DMS53 treated with DMSO at 0.1 percent for 48 hours (cell line): ENCODE measurements around the gene MTFMT.
"Not testable (repeated sequence)": the region's sequence is repeated elsewhere in the genome, so short reads cannot be mapped to it uniquely, and the experiment has no call there.

Source experiments
- DNase-seq: peaks from one replicate; lab custom pipeline; 2025; ENCODE audit not compliant: unreplicated experiment; lab: John Stamatoyannopoulos, UW

MTFMT gene

GRCh38 chr15:65040461-65040860 is 11.0 kb upstream of the MTFMT start:
- DNase-seq: no peak

- DNase-seq: no peak
Measured at GRCh38 chr15:65038836-65039235, 9.4 kb upstream of the MTFMT start.

DNA sequence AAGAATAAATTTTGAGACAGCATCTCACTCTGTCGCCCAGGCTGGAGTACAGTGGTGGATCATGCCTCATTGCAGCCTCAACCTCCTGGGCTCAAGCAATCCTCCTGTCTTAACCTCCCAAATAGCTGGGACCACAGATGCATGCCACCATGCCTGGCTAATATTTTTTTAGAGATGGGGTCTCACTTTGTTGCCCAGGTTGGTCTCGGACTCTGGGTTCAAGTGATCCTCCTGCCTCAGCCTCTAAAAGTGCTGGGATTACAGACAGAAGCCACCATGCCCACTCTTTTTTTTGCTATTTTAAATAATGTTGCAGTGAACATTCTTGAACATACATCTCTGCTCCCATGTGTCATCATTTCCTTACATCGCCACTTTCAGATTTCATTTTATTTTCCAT is 9.0 kb upstream of the MTFMT start:
- no peak for DNase-seq

- DNase-seq: no peak
Measured at GRCh38 chr15:65037309-65037708, 7.9 kb upstream of the MTFMT start.

DNA sequence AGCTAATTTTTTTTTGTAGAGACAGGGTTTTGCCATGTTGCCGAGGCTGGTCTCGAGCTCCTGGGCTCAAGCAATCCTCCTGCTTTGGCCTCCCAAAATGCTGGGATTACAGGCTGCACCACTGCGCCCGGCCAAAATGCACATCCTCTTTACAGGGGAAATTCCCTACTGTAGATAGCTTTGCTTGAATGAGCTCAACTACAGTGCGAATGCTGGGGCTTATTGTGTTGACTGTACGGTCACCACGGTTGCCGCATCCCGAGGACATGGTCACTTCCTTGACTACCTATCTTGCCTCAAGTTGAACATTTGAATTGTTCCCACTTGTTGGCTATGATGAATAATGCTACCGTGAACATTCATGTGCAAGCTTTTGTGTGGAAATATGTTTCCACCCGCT is 5.3 kb upstream of the MTFMT start:
- DNase-seq: no peak

DNA sequence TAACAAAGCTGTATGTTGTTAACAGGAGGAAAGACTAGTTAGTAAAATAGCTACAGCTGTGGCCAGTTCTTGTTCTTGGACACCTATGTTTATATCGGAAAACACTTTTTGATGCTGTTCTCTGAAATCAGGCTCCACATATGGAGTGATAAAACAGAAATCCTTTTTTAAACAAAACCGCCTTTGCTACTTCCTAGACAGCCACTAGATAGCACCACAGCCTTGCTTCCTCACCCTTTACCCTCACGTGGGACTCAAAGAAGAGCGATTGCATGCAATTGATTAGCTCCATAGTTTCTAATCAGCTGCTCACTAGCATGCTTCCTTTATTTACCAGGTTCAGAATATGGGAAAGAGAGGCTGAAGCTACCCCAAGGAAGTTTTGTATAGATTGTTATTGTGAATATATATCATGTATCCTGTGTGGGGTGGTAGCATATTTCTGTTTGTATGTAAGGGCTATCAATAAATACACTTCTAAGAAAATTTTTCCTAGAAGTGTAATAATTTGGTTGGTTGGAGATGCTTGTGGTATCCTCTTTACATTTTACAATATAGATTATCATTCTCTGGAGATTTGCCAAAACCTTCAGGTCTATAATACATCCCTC is 4.3 kb upstream of the MTFMT start:
- DNase-seq: peak; percentile 4

DNA sequence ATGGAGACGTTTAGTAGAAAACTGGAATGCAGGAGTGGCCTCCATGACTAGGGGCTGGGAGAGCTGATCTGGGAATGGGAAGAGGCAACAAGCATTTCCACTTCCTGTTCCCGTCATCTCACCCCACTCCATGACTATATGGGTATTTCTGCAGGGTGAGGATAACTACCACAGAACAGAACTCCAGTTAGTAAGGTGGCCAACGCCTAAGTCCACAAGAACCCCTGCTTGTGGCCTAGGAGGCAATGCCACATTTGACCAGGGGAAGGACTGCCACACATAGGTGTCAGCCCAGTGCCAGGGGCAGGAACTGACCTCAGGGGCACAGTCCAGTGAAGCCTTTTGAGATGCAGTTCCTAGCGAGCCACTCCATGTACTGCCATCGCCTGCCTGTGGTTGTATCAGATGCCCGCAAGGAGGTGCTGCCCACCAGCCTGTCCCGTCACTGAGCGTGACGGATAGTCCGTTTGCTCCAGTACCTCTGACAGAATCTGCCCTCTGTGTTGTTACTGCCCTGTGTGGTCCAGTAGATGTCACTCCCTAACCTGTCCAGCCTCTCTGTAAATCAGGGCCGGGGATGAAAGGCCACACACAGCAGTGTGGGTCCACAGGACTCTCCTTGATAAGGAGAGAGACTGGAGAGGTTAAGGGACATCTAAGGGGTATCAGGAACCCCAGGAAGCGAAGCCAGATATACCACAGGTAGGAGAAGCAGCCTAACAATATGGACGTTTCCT is 3.5 kb upstream of the MTFMT start:
- peak; percentile 55 for DNase-seq

DNA sequence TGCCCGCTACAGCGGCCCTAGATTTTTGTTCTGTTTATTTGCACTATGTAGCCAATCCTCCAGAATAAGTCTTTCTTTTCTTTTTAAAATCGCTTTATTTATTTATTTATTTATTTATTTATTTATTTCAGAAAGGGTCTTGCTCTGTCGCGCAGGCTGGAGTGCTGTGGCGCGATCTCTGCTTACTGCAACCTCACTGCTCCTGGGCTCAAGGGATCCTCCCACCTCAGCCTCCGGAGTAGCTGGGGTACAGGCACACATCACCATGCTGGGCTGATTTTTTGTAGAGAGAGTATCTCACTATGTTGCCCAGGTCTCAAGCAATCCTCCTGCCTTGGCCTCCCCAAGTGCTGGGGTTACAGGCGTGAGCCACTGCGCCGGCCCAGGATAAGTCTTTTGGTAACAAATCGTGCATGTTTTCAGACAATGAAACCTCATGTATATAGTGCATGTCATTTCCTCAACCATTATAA is 333 bp upstream of the MTFMT start:
- peak; percentile 8 for DNase-seq

- no peak for DNase-seq
Measured at GRCh38 chr15:65028338-65028737, 1.1 kb downstream of the MTFMT start.

DNA sequence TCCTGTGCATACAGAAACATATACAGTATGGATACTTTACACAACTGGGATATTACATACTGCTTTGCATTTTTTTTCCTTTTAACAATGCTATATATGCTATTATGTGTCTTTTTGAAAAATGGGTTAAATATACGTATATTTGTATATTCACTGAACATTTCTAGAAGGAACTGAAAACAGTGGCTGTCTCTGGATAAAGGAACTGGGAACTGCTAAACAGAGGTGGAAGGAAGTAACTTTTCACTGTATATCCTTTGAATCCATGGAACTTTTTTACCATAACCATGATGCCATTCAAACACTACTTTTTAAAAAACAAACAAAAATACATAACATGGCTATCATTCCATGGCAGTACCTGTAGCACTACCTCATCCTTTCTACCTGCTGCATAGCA is 1.8 kb downstream of the MTFMT start:
- DNase-seq: no peak

- DNase-seq: no peak
Measured at GRCh38 chr15:65026756-65027155, 2.7 kb downstream of the MTFMT start.

DNA sequence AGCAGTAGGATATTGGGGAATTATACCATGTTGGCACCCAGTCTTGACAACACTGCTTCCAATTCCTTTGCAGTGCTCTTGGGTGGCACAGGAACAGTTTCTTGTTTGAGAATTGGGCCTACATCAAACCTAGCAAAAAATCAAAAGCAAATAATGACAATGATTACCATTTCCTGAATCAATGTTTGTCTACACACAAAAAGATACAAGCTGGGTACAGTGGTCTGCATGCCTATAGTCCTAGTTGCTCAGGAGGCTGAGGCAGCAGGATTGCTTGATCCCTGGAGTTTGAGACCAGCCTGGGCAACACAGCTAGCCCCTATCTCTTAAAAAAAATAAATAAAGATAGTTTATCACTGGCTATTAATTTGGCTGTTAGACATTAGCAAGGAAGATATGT is 8.0 kb downstream of the MTFMT start:
- DNase-seq: no peak

DNA sequence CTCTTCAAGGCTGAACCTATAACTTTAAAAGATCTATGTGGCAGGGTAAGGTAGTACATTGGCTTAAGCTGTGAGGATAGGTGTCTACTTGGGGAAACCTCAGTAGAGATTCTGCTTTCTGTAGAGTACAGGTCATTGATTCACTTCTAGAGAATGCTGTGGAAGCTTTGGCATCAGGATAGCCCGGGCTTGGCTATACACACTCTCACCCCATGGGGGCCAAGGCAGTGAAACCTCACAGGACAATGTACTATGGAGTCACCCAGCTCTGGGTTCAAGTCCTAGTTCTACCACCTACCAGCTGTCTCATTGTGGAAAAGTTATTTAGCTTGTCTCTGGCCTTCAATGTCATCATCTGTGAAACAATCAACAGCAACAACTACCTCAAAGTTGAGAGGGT is 9.0 kb downstream of the MTFMT start:
- DNase-seq: no peak

GRCh38 chr15:65011198-65011597 is 18.2 kb downstream of the MTFMT start:
- not testable (repeated sequence) for DNase-seq

GRCh38 chr15:65008983-65009382 is 20.5 kb downstream of the MTFMT start:
- no peak for DNase-seq

- DNase-seq: no peak
Measured at GRCh38 chr15:65006876-65007275, 22.6 kb downstream of the MTFMT start.

DNA sequence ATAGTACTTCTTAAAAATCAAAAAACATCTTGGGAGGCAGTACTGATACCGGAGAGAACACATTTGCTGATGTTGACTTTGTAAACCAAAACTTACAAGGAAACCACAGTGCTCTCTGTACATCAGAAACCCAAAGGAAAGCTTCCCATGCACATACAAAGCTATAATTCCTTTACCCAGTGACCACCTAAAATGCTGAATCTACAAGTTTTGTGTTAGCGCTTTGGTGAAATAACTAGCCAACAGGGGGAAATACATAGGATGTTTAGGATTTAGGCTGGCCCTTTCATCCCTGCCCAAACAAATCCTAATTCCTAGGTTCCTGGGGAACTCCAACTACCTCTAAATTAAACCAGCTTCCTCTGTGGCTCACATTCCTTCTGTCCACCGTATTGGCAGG is 24.4 kb downstream of the MTFMT start:
- no peak for DNase-seq

GRCh38 chr15:64997745-64998375 is 31.6 kb downstream of the MTFMT start:
- DNase-seq: no peak

GRCh38 chr15:64997066-64997465 is 32.4 kb downstream of the MTFMT start:
- DNase-seq: no peak

DNA sequence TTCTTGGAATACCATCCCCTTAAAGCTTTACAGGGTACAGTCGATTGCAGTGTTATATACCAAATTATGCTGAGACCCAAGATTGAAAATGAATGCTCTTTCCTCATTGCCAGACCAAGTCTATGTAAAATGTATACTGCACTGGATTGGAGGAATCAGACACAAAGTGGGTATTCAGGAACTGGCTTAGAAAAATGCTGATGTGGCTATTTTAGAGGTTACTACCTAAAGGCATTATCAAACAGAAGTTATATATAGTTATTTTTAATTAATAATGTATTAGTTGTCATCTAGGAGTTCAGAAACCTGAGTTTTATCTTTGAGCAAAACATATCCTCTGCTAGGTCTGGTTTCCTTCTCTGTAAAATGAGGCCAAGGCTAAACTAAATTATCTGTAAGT is 36.1 kb downstream of the MTFMT start:
- DNase-seq: no peak

DNA sequence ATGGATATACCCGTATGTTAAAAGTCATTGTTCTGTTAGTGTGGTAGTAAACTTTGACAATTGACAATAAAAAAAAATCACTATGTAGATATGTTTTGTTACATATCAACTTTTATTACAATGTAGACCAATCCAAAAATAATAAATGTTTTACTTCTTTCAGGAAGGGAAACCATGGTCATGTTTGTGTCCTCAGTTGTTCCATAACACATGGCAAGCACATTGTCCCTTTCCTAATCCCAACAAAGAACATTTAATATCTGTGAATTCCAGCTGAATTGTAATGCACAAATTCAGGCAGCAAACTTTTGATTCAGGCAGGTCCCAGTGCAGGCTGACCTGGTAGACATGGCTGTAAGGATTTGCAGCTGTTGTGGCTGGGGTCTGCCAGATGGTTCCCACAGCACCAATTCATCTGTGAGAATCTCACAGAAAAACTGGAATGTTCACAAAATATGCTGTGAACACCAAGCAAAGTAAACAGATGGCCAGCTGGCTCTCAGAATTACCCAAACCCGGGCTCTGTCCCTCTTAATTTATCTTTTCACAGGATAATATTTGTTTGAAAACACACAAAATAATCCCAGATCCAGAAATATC is 37.8 kb downstream of the MTFMT start:
- no peak for DNase-seq

DNA sequence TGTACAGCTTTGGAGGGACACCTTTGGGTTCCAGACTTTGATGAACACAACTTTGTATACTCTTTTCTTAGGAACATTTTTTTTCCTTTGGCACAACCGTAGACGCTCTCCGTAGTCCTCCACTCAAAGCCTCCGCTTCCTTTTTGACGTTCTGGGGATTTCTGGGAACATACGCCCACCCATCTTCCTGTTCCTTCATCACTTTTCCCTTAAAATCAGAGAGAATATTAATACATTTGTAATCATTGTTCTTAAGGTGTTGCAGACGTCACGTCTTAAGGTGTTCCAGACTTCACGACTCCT is 39.3 kb downstream of the MTFMT start:
- peak; percentile 29 for DNase-seq
